Neural cell (in vitro differentiated cells): ENCODE results near the gene NUDT19. TPM values are rescaled to one million over a fixed set of nuclear protein-coding genes. Genes with fewer than 3 reads are reported as not detected.
"Not testable (repeated sequence)": the region's sequence is repeated elsewhere in the genome, so short reads cannot be mapped to it uniquely, and the experiment has no call there.

Experiments
- H2AFZ ChIP-seq: fragments of 200-600, 300-800 bp; sonication (generic), shearing (Covaris generic); 2 replicates; pipeline ENCODE4 v1.6.0; 2014; ENCODE audit warnings: low read depth, mild to moderate bottlenecking, antibody characterized with exemption, low read length, moderate library complexity
- H3F3A ChIP-seq: fragments of 200-600 bp; shearing (Covaris generic); 2 replicates; pipeline ENCODE4 v1.6.1; 2016; ENCODE audit warnings: mild to moderate bottlenecking, moderate library complexity, mixed read lengths, antibody characterized with exemption, low read length; ENCODE audit not compliant: insufficient read depth, poor library complexity, severe bottlenecking
- H3K27ac ChIP-seq: fragments of 200-600, 300-800 bp; sonication (generic), shearing (Covaris generic); 2 replicates; pipeline ENCODE4 v1.5.1; 2014; ENCODE audit warnings: mild to moderate bottlenecking, low read length, moderate library complexity
- H3K27me3 ChIP-seq: fragments of 300-800, 200-600 bp; sonication (generic), shearing (Covaris generic); 2 replicates; pipeline ENCODE4 v1.6.0; 2014; ENCODE audit warnings: mild to moderate bottlenecking, low read depth, low read length, moderate library complexity; ENCODE audit not compliant: insufficient read depth
- H3K36me3 ChIP-seq: fragments of 300-800, 200-600 bp; sonication (generic), shearing (Covaris generic); 2 replicates; pipeline ENCODE4 v1.5.1; 2014; ENCODE audit warnings: mild to moderate bottlenecking, antibody characterized with exemption, low read length, moderate library complexity; ENCODE audit not compliant: insufficient read depth
- H3K4me2 ChIP-seq: fragments of 300-800, 200-600 bp; sonication (generic), shearing (Covaris generic); 2 replicates; pipeline ENCODE4 v1.6.0; 2014; ENCODE audit warnings: mild to moderate bottlenecking, low read length
- H3K4me3 ChIP-seq: fragments of 300-800, 200-600 bp; sonication (generic), shearing (Covaris generic); 2 replicates; pipeline ENCODE4 v1.5.1; 2014; ENCODE audit warnings: mild to moderate bottlenecking, low read length, moderate library complexity
- H3K79me2 ChIP-seq: fragments of 200-600 bp; shearing (Covaris generic); replicated peaks from 2 replicates; pipeline ENCODE4 v1.6.0; 2014; ENCODE audit warnings: mild to moderate bottlenecking, low read length, moderate library complexity; ENCODE audit not compliant: insufficient read depth
- H3K9ac ChIP-seq: fragments of 300-800, 200-600 bp; sonication (generic), shearing (Covaris generic); 2 replicates; pipeline ENCODE4 v1.6.1; 2016; ENCODE audit warnings: mild to moderate bottlenecking, low read length, mixed read lengths
- H3K9me2 ChIP-seq: fragments of 200-600 bp; shearing (Covaris generic); 2 replicates; pipeline ENCODE4 v1.6.1; 2016; ENCODE audit warnings: mild to moderate bottlenecking, low read length, mixed read lengths; ENCODE audit not compliant: insufficient read depth
- H3K9me3 ChIP-seq: fragments of 200-600, 300-800 bp; sonication (generic), shearing (Covaris generic); 2 replicates; pipeline ENCODE4 v1.6.1; 2016; ENCODE audit warnings: mild to moderate bottlenecking, mixed run types, low read length, moderate library complexity, mixed read lengths
- H4K20me1 ChIP-seq: fragments of 200-600 bp; shearing (Covaris generic); 2 replicates; pipeline ENCODE4 v1.6.1; 2016; ENCODE audit warnings: mild to moderate bottlenecking, mixed run types; ENCODE audit not compliant: insufficient read depth
- EP300 ChIP-seq: fragments of 450-650 bp; conservative IDR thresholded peaks from 2 replicates; pipeline ENCODE4 v1.6.1; 2014; ENCODE audit warnings: antibody characterized with exemption, mild to moderate bottlenecking, moderate library complexity; ENCODE audit not compliant: poor library complexity, severe bottlenecking
- EZH2 ChIP-seq: fragments of 200-600, 300-800 bp; shearing (Covaris generic), sonication (generic); IDR thresholded peaks from 2 replicates; pipeline ENCODE4 v1.6.1; 2014; ENCODE audit warnings: antibody characterized with exemption, low read length, borderline replicate concordance, mild to moderate bottlenecking; ENCODE audit not compliant: insufficient read depth, poor library complexity, severe bottlenecking
- MXI1 ChIP-seq: fragments of 450-650 bp; conservative IDR thresholded peaks from 2 replicates; pipeline ENCODE4 v1.6.1; 2014; ENCODE audit warnings: antibody characterized with exemption, mild to moderate bottlenecking; ENCODE audit not compliant: poor library complexity, severe bottlenecking
- POLR2AphosphoS5 ChIP-seq: IDR thresholded peaks from 2 replicates; pipeline ENCODE4 v1.6.1; 2012
- RAD21 ChIP-seq: fragments of 450-650 bp; conservative IDR thresholded peaks from 2 replicates; pipeline ENCODE4 v1.6.1; 2014; ENCODE audit warnings: antibody characterized with exemption, mild to moderate bottlenecking, moderate library complexity
- SMC3 ChIP-seq: fragments of 450-650 bp; conservative IDR thresholded peaks from 2 replicates; pipeline ENCODE4 v1.6.1; 2014; ENCODE audit warnings: antibody characterized with exemption, mild to moderate bottlenecking, moderate library complexity; ENCODE audit not compliant: poor library complexity
- TAF1 ChIP-seq: IDR thresholded peaks from 2 replicates; pipeline ENCODE4 v1.6.1; 2012; ENCODE audit warnings: low read depth
- polyA plus RNA-seq: library from polyadenylated mRNA; depleted of rRNA; stranded (reverse); fragments of >200 nt; gene quantifications from 2 replicates; pipeline ENCODE4 v1.2.3, GENCODE V29; 2014
- TF ChIP-seq, protein P1 (sequence below): IDR thresholded peaks from 2 replicates; pipeline ENCODE4 v1.6.1; 2012; ENCODE audit warnings: borderline replicate concordance
- TF ChIP-seq, protein P2 (sequence below): fragments of 450-650 bp; IDR thresholded peaks from 2 replicates; pipeline ENCODE4 v1.5.1; 2014; ENCODE audit warnings: antibody characterized with exemption, mild to moderate bottlenecking, moderate library complexity; ENCODE audit not compliant: poor library complexity, severe bottlenecking

Gene NUDT19
- polyA plus RNA-seq, 1 donor from 2014 or later = 1.2 TPM

DNA sequence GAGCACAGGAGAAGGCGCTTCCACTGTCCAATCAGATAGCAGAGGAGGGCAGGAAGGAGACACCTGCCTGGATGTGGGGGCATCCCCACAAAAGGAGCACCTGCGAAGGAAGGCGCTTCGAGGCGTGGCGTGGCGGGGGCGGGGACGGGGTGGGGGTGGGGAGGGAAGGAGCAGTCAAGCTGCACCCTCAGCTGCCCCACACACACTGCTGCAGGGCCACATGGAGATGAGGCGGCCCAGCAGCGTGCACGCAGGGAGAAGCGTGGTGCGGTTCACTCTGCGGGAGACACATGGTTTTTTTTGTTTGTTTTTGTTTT, 38.1 kb upstream of the NUDT19 start:
- no peaks in the 10 kb centered on the region for H3K9me2 ChIP-seq
- H4K20me1 ChIP-seq = no peaks in the 10 kb centered on the region
- H3K9ac ChIP-seq = no peak overlapping the region
- H2AFZ ChIP-seq = no peak overlapping the region
- H3K4me2 ChIP-seq = no peak overlapping the region
- TF ChIP-seq, protein P1, sequence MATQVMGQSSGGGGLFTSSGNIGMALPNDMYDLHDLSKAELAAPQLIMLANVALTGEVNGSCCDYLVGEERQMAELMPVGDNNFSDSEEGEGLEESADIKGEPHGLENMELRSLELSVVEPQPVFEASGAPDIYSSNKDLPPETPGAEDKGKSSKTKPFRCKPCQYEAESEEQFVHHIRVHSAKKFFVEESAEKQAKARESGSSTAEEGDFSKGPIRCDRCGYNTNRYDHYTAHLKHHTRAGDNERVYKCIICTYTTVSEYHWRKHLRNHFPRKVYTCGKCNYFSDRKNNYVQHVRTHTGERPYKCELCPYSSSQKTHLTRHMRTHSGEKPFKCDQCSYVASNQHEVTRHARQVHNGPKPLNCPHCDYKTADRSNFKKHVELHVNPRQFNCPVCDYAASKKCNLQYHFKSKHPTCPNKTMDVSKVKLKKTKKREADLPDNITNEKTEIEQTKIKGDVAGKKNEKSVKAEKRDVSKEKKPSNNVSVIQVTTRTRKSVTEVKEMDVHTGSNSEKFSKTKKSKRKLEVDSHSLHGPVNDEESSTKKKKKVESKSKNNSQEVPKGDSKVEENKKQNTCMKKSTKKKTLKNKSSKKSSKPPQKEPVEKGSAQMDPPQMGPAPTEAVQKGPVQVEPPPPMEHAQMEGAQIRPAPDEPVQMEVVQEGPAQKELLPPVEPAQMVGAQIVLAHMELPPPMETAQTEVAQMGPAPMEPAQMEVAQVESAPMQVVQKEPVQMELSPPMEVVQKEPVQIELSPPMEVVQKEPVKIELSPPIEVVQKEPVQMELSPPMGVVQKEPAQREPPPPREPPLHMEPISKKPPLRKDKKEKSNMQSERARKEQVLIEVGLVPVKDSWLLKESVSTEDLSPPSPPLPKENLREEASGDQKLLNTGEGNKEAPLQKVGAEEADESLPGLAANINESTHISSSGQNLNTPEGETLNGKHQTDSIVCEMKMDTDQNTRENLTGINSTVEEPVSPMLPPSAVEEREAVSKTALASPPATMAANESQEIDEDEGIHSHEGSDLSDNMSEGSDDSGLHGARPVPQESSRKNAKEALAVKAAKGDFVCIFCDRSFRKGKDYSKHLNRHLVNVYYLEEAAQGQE = no peak
- TF ChIP-seq EP300 = no peak
- TF ChIP-seq RAD21 = no peak
- no peak for TF ChIP-seq MXI1
- TF ChIP-seq EZH2 = no peak
- TF ChIP-seq TAF1 = no peak
- no peak for TF ChIP-seq POLR2AphosphoS5
- TF ChIP-seq, protein P2, sequence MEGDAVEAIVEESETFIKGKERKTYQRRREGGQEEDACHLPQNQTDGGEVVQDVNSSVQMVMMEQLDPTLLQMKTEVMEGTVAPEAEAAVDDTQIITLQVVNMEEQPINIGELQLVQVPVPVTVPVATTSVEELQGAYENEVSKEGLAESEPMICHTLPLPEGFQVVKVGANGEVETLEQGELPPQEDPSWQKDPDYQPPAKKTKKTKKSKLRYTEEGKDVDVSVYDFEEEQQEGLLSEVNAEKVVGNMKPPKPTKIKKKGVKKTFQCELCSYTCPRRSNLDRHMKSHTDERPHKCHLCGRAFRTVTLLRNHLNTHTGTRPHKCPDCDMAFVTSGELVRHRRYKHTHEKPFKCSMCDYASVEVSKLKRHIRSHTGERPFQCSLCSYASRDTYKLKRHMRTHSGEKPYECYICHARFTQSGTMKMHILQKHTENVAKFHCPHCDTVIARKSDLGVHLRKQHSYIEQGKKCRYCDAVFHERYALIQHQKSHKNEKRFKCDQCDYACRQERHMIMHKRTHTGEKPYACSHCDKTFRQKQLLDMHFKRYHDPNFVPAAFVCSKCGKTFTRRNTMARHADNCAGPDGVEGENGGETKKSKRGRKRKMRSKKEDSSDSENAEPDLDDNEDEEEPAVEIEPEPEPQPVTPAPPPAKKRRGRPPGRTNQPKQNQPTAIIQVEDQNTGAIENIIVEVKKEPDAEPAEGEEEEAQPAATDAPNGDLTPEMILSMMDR = no peak
- no peak for TF ChIP-seq SMC3
- H3K27ac ChIP-seq = no peak overlapping the region
- H3F3A ChIP-seq = no peaks in the 10 kb centered on the region
- no peaks in the 10 kb centered on the region for H3K36me3 ChIP-seq
- no peak overlapping the region for H3K4me3 ChIP-seq
- no peaks in the 10 kb centered on the region for H3K79me2 ChIP-seq
- H3K9me3 ChIP-seq = no peaks in the 10 kb centered on the region
- no peaks in the 10 kb centered on the region for H3K27me3 ChIP-seq

DNA sequence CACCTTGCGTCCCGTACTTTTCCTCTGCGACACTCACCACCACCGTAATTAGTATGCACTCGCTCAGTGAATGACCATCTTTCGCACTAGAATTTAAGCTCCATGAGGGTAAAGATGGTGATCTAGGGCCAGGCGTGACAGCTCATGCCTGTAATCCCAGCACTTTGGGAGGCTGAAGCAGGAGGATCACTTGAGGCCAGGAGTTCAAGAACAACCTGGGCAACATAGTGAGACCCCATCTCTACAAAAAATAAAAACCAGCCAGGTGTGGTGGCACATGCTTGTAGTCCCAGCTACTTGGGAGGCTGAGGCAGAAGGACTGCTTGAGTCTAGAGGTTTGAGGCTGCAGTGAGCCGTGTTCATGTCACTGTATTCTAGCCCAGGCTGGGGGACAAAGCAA, 35.2 kb upstream of the NUDT19 start:
- H3K9me2 ChIP-seq, H3K27ac ChIP-seq, H3K27me3 ChIP-seq, H3F3A ChIP-seq, H3K79me2 ChIP-seq, H3K4me3 ChIP-seq, H3K9ac ChIP-seq, H3K4me2 ChIP-seq, H3K36me3 ChIP-seq, H4K20me1 ChIP-seq, H3K9me3 ChIP-seq, H2AFZ ChIP-seq: not testable (repeated sequence)

DNA sequence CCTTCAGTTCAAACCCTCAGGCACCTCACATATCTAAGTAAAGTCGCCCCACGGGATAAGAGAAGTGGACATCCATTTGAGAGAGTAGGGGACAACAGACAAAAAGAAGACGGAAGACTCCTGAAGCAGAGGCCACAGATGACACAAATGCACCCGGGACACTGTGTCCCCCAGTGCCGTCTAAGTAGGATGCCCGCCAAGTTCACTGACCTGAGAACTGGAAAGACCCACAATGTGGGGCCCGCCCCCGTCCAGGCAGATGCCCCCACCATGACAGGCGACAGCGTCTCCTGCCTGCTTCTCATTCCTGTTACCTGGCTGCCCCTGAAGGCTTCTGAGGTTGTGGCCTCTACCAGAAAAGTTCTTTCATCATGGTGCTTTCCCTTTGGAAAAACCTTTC, 33.5 kb upstream of the NUDT19 start:
- H3K36me3 ChIP-seq = no peaks in the 10 kb centered on the region
- H3K9me2 ChIP-seq = no peaks in the 10 kb centered on the region
- H3K4me2 ChIP-seq = no peak overlapping the region
- H3F3A ChIP-seq = no peaks in the 10 kb centered on the region
- H3K4me3 ChIP-seq = no peak overlapping the region
- H3K27ac ChIP-seq = no peak overlapping the region
- peaks cover 3% of the 10 kb centered on the region for H3K79me2 ChIP-seq
- H3K9ac ChIP-seq = no peak overlapping the region
- H3K9me3 ChIP-seq = no peaks in the 10 kb centered on the region
- H2AFZ ChIP-seq = no peak overlapping the region
- no peaks in the 10 kb centered on the region for H4K20me1 ChIP-seq
- TF ChIP-seq SMC3 = no peak
- no peak for TF ChIP-seq TAF1
- no peak for TF ChIP-seq EP300
- TF ChIP-seq RAD21 = no peak
- no peak for TF ChIP-seq EZH2
- no peak for TF ChIP-seq POLR2AphosphoS5
- TF ChIP-seq, protein P1 = no peak
- no peaks in the 10 kb centered on the region for H3K27me3 ChIP-seq
